NK-92 treated with Interleukin-12 subunit alpha and Interleukin-12 subunit beta, amount 100 ng/mL, for 24 hours (cell line): Measurements from ENCODE around the gene NRCAM.
"Not testable (repeated sequence)": the region's sequence is repeated elsewhere in the genome, so short reads cannot be mapped to it uniquely, and the experiment has no call there.

Source experiments
- DNase-seq: peaks from one replicate; lab custom pipeline; 2025; lab: John Stamatoyannopoulos, UW

Gene NRCAM

GRCh38 chr7:108278776-108279175, 177.5 kb downstream of the NRCAM start:
- no peak for DNase-seq

DNA sequence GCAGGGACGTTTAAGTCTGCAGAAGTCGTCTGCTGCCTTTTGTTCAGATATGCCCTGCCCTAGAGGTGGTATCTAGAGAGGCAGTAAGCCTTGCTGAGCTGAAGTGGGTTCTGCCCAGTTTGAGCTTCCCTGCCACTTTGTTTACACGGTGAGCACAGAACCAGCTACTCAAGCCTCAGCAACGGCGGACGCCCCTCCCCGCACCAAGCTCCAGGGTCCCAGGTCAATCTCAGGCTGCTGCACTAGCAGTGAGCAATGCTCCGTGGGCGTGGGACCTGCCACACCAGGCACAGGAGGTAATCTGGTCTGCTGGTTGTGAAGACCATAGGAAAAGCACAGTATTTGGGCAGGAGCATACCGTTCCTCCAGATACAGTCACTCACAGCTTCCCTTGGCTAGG, 178.0 kb downstream of the NRCAM start:
- DNase-seq: no peak

- DNase-seq: not testable (repeated sequence)
Measured at GRCh38 chr7:108274447-108274846, 181.8 kb downstream of the NRCAM start.

- DNase-seq: not testable (repeated sequence)
Measured at GRCh38 chr7:108272891-108273290, 183.3 kb downstream of the NRCAM start.

- DNase-seq: no peak
Measured at GRCh38 chr7:108270385-108271015, 185.7 kb downstream of the NRCAM start.

DNA sequence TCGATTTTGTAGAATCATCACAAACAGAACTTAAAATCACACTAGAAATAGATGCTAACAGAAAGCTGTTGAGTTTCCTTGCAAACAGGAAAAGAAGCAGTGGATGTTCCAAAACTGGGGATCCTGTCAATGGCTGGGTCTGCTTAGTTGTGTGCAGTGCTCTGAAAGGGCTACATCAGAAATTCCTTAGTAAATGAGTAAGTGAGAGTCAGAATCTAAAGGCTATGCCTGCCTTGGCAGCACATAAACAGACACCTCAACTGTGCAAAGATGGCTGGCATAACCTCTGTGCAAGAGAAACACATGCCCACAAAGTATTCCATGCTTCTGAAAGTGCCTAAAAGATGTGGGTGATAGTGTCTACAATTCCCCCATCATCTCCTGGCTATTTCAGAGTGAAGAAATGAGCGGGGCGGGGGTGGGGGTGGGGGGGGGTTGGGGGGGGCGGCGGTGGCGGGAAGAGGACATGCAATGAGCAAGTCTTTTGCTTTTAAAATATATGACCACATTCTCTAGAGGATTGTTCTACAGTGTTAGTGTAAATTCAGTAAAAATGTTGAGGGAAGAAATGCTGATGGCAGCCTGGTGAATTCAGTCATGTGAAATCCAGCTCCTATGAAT, 187.9 kb downstream of the NRCAM start:
- no peak for DNase-seq

DNA sequence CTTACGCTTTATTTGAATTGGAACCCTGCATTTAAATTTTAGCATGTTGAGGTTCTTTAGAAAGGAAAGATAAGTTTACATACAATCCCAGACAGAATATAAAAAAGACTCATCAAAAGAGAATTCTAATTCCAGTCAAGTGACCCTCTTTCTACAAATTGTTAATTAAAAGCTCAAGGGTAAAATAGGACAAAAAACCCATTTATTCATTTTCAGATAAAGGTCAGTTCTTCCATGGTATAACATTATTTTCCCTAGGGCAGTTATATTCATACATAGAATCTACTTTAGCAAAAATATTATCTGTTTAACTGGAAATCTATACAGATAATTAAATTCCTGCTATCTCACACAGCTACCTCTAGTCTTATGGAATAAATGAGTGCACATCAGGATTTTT, 188.6 kb downstream of the NRCAM start:
- no peak for DNase-seq

DNA sequence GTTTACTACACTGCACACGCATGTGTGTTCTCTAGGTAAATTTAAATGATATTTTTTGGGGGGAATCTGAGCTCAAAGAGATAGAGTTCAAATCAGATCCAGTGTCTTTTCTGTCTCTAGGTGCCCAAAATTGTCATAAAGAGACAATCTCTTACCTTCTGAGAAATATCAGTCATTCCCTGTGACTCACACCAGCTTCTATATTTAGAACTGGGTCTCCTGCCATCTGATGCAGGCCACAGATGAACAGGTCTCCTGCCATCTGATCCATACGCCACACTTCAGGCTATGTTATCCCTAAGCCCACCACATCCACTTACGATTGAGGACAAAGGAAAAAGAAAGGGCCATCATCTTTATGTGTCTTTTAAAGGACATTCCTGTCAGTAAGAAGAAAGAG, 189.7 kb downstream of the NRCAM start:
- no peak for DNase-seq

DNA sequence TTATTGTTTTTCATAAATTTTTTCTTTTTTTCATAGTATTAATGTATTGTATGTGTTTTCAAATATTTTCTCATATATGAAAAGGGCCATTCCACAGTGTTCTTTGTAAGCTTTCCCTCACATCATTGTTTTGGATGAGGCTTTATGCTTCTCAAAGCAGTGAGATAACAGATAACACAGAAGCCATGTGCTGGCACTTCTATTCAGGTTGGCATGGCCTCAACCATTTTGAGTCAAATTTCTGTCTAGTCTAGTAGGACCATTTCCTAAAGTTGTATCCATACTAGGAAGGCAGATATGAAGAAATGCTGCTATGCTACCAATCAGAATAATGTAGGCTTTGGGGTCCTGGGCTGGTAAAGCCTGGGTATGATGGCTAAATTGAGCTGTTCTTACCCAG, 190.2 kb downstream of the NRCAM start:
- DNase-seq: no peak

DNA sequence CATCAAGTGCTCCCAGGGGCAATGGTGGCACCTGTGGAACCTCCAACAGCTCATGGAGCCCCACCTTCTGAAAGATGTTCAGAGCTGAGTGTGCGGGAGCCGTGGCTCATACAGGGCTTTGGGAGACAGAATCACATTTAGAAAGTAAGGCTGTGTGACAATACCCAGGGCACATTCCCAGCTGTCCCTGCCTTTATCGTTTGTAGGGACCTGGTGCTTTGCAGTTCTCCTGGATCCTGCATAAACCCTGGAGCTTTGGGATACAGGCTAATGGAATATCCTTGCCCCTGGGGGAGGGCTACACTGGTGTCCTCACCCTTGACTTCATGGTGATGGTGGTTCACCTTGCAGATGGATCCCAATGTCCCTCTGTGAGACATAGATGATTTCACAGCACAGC, 191.2 kb downstream of the NRCAM start:
- DNase-seq: no peak

DNA sequence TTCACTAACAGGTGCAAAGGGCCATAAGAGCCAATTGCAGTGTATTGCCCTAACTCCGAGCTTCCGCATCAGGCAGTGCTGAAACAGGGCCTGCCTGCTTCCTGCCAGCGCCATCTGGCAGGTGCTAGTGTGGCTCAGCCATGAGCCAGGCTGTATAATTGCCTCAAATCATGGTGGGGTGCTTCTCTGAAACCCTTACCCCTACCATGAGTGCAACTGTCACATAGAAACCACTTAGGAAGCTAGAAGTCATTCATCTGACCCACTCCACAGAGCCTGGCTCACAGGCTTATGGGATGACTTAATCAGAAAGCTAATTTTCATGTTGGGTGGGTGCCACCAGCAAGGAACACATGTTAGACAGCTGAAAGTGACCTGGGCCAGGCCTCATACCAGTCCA, 192.8 kb downstream of the NRCAM start:
- no peak for DNase-seq

DNA sequence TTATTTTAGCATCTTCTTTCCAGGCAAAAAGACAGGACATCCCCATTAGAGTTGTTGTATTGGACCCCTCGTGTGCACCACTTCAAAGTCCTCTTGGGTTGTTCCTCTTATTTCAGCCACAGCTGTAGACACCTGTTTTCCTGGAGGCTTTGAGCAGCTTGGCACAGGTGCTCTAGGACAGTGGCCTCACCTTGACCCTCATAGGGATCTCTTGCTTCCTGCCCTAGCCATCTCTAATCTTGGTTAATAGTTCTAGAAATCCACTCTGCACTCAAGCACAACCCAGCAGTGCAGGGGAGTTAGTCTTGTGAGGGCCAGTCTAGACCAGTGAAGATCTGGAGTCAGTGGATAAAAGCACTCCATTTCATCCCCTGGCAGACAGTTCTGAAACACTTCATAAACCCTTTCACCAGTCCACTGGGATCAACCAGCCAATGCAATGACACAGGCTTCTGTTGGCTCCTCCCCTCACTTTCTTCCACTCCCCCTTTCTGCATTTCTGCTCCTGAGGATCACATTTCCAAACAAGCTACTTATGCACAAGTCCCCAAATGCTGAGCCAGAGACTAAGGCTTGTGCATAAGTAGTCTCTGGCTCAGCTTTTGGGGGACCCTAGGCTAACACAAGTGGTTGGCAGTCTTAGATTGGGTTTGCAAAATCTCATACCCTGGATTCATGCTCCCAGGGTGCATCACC, 194.5 kb downstream of the NRCAM start:
- no peak for DNase-seq

GRCh38 chr7:108259447-108259846, 196.8 kb downstream of the NRCAM start:
- DNase-seq: not testable (repeated sequence)

DNA sequence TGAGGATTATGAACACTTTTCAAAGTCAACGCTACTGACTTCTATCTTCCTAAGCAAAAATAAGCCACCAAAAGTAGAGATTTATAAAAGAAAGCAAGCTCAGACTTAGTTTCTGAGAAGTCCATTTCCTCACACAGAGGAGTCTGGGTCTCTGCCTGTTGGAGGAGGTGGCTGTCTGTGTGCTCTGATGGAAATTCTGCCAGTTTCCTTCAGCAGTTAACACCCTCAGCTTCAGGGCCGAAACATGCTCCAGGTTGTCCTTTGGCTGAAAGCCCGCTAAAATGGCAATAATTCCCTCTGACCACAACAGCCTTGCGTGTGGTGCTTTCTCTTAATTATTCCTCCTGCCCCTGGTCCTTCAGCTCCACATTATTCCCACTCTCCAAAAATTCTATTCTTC, 198.3 kb downstream of the NRCAM start:
- DNase-seq: no peak

- DNase-seq: no peak
Measured at GRCh38 chr7:108254259-108254658, 202.0 kb downstream of the NRCAM start.

DNA sequence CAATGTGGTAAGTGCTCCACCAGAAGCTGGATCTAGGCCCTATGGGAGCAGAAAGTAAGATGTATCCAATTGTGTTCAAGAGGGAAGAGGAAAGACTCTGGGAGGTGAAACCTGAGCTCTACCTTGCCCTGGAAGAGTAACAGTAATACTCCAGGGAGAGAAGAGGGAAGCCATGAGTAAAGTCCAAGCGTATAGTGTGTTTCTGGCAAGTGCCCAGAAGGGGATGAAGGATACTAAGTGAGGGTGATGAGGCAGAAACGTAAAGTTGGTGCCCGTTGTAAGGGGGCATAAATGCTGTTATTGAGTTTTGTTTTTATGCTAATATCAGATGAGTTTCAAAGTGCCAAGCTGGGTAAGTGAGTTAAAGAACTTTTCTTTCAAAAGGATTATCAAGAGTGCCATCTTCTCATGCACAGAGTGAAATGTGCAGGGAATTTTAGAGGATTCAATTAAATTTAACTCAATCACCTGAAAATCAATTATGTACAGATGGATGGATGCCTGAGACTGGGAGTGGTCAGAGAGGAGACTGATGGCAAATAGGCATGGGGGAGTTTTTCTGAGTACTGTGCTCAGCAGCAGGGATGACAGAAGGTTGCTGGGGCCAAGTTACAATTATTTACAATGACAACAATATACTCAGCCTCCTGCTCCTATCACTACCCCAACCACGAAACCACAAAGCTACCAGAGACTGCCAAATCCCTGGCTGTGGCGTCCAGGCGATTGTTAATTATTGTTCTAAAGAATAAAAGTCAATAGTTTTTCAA, 202.8 kb downstream of the NRCAM start:
- no peak for DNase-seq

GRCh38 chr7:108252177-108252576, 204.1 kb downstream of the NRCAM start:
- no peak for DNase-seq

DNA sequence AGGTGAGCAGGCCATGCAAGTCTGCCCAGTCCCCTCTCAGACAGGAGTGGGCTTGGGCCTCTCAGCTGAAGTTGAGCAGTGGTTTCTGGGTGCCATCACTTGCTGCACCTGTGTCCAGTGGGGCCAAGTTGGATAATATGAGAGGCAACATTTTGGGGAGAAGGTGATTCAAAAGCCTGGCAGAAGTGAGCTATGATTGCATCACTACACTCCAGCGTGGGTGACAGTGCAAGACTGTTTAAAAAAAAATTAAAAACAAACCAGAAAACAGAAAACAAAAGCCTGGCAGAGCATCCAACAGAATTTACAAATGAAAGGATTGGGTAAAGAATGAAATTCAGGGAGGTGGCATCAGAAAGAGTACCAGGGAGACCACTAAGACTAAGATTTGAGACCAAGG, 204.5 kb downstream of the NRCAM start:
- DNase-seq: no peak

DNA sequence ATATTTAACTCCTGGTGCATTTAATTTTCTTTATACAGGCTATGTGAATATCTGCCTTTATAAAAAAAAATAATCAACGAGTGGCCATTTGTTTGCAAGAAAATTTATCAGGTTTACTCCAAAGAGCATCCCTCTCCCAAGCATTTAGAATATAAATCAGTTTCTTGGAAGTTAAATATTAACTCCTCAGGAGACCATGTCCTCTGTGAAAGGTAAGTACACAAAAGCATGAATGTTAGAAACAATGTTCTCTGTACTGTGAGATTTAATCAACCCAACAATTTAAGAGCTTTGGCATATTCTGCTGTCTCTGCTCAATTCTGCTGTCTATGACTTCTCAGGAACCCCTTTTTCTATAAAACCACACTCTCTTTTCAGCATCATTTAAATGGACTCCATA, 206.8 kb downstream of the NRCAM start:
- DNase-seq: no peak

GRCh38 chr7:108248821-108249220, 207.4 kb downstream of the NRCAM start:
- DNase-seq: no peak

DNA sequence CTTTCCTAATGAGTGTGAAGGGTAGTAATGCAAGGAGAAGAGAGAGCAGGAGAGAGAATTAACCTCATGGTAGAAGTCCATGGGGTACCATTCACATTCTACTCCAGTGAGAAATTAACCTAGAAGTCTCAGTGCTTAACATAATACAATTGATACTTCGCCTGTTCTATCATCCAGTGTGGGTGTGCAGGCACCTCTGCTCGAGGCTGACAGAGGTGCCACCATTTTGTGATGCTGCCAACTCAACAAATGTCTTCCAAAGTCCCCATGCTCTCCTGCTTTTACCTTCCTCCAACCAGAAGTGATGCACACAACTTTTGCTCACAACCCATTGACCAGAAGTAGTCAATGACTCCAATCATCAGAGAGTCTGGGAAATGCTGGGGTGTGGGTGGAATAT, 207.8 kb downstream of the NRCAM start:
- DNase-seq: no peak

DNA sequence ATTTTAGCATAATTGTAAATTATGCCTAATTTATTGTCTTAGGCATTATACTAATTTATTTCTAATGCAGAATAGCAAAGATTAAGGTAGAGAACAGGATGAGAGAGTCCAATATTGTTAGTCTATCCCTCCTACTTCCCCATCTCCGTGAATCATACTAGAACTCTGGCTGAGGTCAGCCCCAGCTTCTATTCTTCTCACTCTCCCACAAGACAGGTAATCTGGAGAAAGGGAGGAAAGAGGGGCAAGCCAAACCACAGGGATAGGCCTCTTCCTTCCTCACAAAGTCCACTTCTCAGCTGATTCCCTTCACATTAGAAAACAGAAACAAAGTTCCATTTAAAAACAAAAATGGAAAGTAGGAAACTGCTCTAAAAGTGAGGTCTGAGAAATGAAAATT, 208.6 kb downstream of the NRCAM start:
- no peak for DNase-seq
